Measurements from ENCODE around the gene KCNQ1. TPM values are rescaled to one million over a fixed set of nuclear protein-coding genes. Genes with fewer than 3 reads are reported as not detected.
A peak's percentile ranks its signal among the peaks of the same experiment; 100 is the strongest.

Gene KCNQ1
- total RNA-seq, 3 donors from 2014 or later = 3.6 to 6.2 (median 5.1) TPM

- intact Hi-C loops (cut with DNase I; ENCODE audit: low total_unique reads) = loop anchor here (5.0 kb wide), 2 partner anchors 608 to 1832 kb away; partner anchors contain the start of gene TALDO1
- TF ChIP-seq CTCF (IDR thresholded peaks at IDR 0.05) (no peak), POLR2A (IDR thresholded peaks at IDR 0.05) (no peak), POLR2AphosphoS5 (IDR thresholded peaks at IDR 0.05) (no peak)
- H3K4me3 ChIP-seq = no peak overlapping the region
- peak in 1 of 2 donors; percentile 37 for DNase-seq (ENCODE audit: low spot score in 2 of 2)
- H3K9me3 ChIP-seq = no peaks in the 10 kb centered on the region
- H3K27ac ChIP-seq = no peak overlapping the region
- H3K4me1 ChIP-seq = no peaks in the 10 kb centered on the region
- no peaks in the 10 kb centered on the region for H3K27me3 ChIP-seq
- H3K36me3 ChIP-seq = no peaks in the 10 kb centered on the region
Observed at GRCh38 chr11:2579315-2580060, 134.7 kb downstream of the KCNQ1 start.

- no peak for TF ChIP-seq CTCF (IDR thresholded peaks at IDR 0.05)
- no peak for TF ChIP-seq POLR2AphosphoS5 (IDR thresholded peaks at IDR 0.05)
- TF ChIP-seq POLR2A (IDR thresholded peaks at IDR 0.05) = no peak
- no peak overlapping the region for H3K27ac ChIP-seq
- H3K27me3 ChIP-seq = no peaks in the 10 kb centered on the region
- no peaks in the 10 kb centered on the region for H3K36me3 ChIP-seq
- no peaks in the 10 kb centered on the region for H3K9me3 ChIP-seq
- intact Hi-C loops (cut with DNase I; ENCODE audit: low total_unique reads) = loop anchor here (5.0 kb wide), 1 partner anchor 607 kb away; no protein-coding TSS in a partner anchor
- peak in 1 of 2 donors; percentile 46 for DNase-seq (ENCODE audit: low spot score in 2 of 2)
- H3K4me3 ChIP-seq = no peak overlapping the region
- no peaks in the 10 kb centered on the region for H3K4me1 ChIP-seq
Observed at GRCh38 chr11:2580061-2580421, 135.2 kb downstream of the KCNQ1 start.

- no peak for TF ChIP-seq CTCF (IDR thresholded peaks at IDR 0.05)
- no peak for TF ChIP-seq POLR2AphosphoS5 (IDR thresholded peaks at IDR 0.05)
- no peak for TF ChIP-seq POLR2A (IDR thresholded peaks at IDR 0.05)
- Histone ChIP-seq H3K4me3 (no peak overlapping the region), H3K27ac (no peak overlapping the region), H3K36me3 (no peaks in the 10 kb centered on the region), H3K4me1 (no peaks in the 10 kb centered on the region), H3K9me3 (no peaks in the 10 kb centered on the region), H3K27me3 (no peaks in the 10 kb centered on the region)
- peak in 1 of 2 donors; percentile 51 for DNase-seq (ENCODE audit: low spot score in 2 of 2)
- intact Hi-C loops (cut with DNase I; ENCODE audit: low total_unique reads) = loop anchor here (5.0 kb wide), 1 partner anchor 607 kb away; no protein-coding TSS in a partner anchor
Observed at GRCh38 chr11:2580571-2581001, 135.8 kb downstream of the KCNQ1 start.

GRCh38 chr11:2581151-2581930 lies 136.5 kb downstream of the KCNQ1 start:
- no peak overlapping the region for H3K27ac ChIP-seq
- intact Hi-C loops (cut with DNase I; ENCODE audit: low total_unique reads) = loop anchor here (5.0 kb wide), 1 partner anchor 606 kb away; no protein-coding TSS in a partner anchor
- DNase-seq (ENCODE audit: low spot score in 2 of 2) = peak in 1 of 2 donors; percentile 51
- H3K4me3 ChIP-seq = no peak overlapping the region
- H3K4me1 ChIP-seq = no peaks in the 10 kb centered on the region
- no peaks in the 10 kb centered on the region for H3K9me3 ChIP-seq
- H3K36me3 ChIP-seq = no peaks in the 10 kb centered on the region
- no peaks in the 10 kb centered on the region for H3K27me3 ChIP-seq
- TF ChIP-seq POLR2A (IDR thresholded peaks at IDR 0.05) (no peak), CTCF (IDR thresholded peaks at IDR 0.05) (no peak), POLR2AphosphoS5 (IDR thresholded peaks at IDR 0.05) (no peak)
